ENCODE results near the gene POLR1E. TPM values are rescaled to one million over a fixed set of nuclear protein-coding genes. Genes with fewer than 3 reads are reported as not detected.

POLR1E gene
- polyA plus RNA-seq, 1 experiment = 21.6 TPM

DNA sequence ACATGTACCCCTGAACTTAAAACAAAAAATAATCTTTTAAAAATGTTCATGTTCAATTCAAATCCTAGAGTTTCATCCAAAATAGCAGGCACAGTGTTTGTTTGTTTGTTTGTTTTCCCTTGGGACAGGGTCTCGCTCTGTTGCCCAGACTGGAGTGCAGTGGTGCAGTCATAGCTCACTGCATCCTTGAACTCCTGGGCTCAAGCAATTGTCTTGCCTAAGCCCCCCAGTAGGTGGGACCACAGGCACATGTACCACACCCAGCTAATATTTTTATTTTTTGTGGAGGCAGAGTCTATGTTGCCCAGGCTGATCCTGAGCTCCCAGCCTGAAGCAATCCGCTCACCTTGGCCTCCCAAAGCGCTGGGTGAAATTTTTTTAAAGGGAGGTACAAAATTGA is 5.0 kb upstream of the POLR1E start:
- Histone ChIP-seq H3K36me3 (ENCODE audit: control insufficient read depth, insufficient read depth, low read length) (no peaks in the 10 kb centered on the region), H3K4me3 (ENCODE audit: low read depth, low read length) (no peak overlapping the region), H3K27me3 (ENCODE audit: control insufficient read depth, insufficient read depth, low read length) (no peaks in the 10 kb centered on the region)
- DNase-seq (ENCODE audit: low read depth) = no peak
- CTCF ChIA-PET = interaction anchor here (0.8 to 1.5 kb wide), 3 partner anchors 13 to 422 kb away, joined by 3 to 4 read pairs (median 4); no protein-coding TSS in a partner anchor
- POLR2A ChIA-PET = no interaction called here
- TF ChIP-seq CTCF (IDR thresholded peaks at IDR 0.05; ENCODE audit: insufficient read depth, low read depth, low read length) = no peak

DNA sequence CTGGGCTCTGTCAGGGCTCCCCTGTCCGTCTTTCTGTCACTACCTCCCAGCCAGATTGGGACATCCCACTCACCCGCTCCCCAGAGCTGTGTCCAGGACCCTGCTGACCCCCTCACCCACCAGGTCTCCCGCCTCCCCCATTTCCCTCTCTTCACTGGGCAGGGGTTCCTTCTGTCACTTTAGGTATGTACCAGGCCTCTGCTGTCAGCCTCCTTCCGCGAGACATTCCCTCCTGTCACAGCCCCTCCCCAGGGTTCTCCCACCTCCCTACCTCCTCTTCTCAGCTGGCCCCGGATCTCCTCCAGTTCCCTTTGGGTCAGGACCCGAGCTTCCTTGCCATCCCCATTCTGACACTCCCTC is 488 bp downstream of the POLR1E start:
- POLR2A ChIA-PET = interaction anchor here (1.9 kb wide), 1 partner anchor 89 kb away, joined by 5 read pairs; the partner anchor contains the start of gene FBXO10
- Histone ChIP-seq H3K4me3 (ENCODE audit: low read depth, low read length) (peak overlapping the region; percentile 62), H3K27me3 (ENCODE audit: control insufficient read depth, insufficient read depth, low read length) (no peaks in the 10 kb centered on the region), H3K36me3 (ENCODE audit: control insufficient read depth, insufficient read depth, low read length) (peaks cover 1% of the 10 kb centered on the region; the same call in 1 of the 2 replicates)
- CTCF ChIA-PET = interaction anchor here (0.8 to 1.7 kb wide), 4 partner anchors 12 to 108 kb away, joined by 3 to 6 read pairs (median 3); partner anchors contain the start of gene FBXO10
- TF ChIP-seq CTCF (IDR thresholded peaks at IDR 0.05; ENCODE audit: insufficient read depth, low read depth, low read length) = no peak
- DNase-seq (ENCODE audit: low read depth) = no peak

DNA sequence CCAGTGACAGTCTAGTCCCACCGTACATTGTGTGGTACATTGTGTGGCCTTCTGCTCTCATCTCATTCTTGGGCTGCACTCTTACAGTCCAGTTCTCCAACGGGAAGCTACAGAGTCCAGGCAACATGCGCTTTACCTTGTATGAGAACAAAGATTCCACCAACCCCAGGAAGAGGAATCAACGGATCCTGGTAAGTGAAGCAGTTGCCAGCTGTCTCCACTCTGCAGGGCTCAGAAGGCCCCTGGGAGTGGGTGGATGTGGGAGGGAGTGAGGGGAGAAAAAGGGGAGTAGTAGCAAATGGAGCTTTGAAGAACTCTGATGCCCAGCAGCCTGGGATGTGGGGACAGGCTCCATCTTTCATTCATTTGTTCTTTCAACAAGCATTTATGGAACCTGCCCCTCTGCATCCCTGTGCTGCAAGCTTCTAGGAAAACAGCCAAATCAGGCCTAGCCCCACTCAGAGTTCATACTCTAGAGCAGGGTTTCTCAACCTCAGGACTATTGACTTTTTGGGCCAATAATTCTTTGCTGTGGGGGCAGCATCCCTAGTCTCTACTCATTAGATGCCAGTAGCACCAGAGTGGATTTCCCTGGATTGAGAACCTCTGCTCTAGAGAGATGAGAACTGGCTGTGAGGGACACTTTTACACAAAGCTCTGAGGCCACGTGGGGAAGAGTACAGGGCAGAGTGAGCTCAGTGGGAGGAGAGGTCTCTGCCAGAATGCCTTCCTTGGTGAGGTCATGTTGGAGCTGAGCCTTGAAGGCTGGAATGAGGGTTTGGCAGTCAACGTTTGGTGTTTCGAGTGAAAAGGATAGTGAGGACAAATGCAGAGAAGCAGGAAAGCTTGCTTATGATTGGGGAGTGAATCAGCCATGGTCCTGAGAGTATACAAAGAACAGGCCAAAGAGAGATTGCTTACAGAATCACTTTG is 1.1 kb downstream of the POLR1E start:
- H3K4me3 ChIP-seq (ENCODE audit: low read depth, low read length) = peak overlapping the region; percentile 62
- no peak for TF ChIP-seq CTCF (IDR thresholded peaks at IDR 0.05; ENCODE audit: insufficient read depth, low read depth, low read length)
- no peaks in the 10 kb centered on the region for H3K27me3 ChIP-seq (ENCODE audit: control insufficient read depth, insufficient read depth, low read length)
- H3K36me3 ChIP-seq (ENCODE audit: control insufficient read depth, insufficient read depth, low read length) = peaks cover 1% of the 10 kb centered on the region
- DNase-seq (ENCODE audit: low read depth) = peak; percentile 88
- ChIA-PET CTCF (interaction anchor here (1.0 to 1.7 kb wide), 4 partner anchors 11 to 90 kb away, joined by 3 to 6 read pairs (median 3); partner anchors contain the start of gene FBXO10), POLR2A (interaction anchor here (0.6 to 1.9 kb wide), 3 partner anchors 69 to 580 kb away, joined by 3 to 7 read pairs (median 5); partner anchors contain the start of gene FBXO10)

DNA sequence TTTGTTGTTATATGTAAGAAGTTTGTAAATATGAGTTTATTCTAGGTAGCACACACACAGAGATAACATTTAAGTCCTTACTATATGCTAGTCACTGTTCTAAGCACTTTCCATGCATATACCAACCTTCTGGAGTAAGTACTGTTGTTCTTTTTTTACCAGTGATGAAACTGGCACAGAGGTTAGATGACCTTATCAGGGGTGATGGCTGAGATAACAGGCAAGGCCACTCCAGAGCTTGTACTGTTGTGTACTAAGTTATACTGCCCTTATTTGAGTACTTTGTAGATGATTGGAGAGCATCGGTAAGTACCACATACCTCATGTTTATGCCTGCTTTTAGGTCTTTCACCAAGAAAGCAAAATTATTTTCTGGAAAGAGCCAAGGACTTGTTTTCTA is 6.2 kb downstream of the POLR1E start:
- peaks cover 15% of the 10 kb centered on the region for H3K36me3 ChIP-seq (ENCODE audit: control insufficient read depth, insufficient read depth, low read length)
- no peak for DNase-seq (ENCODE audit: low read depth)
- POLR2A ChIA-PET = no interaction called here
- CTCF ChIA-PET = no interaction called here
- no peak for TF ChIP-seq CTCF (IDR thresholded peaks at IDR 0.05; ENCODE audit: insufficient read depth, low read depth, low read length)
- no peak overlapping the region for H3K4me3 ChIP-seq (ENCODE audit: low read depth, low read length)
- H3K27me3 ChIP-seq (ENCODE audit: control insufficient read depth, insufficient read depth, low read length) = no peaks in the 10 kb centered on the region

DNA sequence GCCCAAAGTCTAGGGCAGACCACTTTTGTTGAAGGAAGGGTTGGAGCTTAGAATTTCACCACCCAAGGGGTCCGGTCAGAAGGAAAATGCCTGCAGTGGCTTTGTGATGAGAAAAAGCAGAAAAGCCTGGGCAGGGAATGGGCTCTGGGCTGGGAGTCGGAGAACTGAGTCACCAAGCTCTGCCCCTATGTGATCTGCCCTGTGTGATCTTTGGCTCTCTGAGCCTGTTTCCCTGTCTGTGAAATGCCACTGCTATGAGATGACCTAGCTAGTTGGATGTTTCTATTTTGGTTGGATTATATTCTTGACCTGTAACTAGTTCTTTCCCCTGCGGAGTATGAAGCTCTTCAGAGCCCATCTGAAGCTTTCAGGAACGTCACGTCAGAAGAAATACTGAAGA is 9.8 kb downstream of the POLR1E start:
- no peak for DNase-seq (ENCODE audit: low read depth)
- Histone ChIP-seq H3K4me3 (ENCODE audit: low read depth, low read length) (no peak overlapping the region), H3K27me3 (ENCODE audit: control insufficient read depth, insufficient read depth, low read length) (no peaks in the 10 kb centered on the region), H3K36me3 (ENCODE audit: control insufficient read depth, insufficient read depth, low read length) (peaks cover 18% of the 10 kb centered on the region)
- no peak for TF ChIP-seq CTCF (IDR thresholded peaks at IDR 0.05; ENCODE audit: insufficient read depth, low read depth, low read length)
- ChIA-PET CTCF (no interaction called here), POLR2A (interaction anchor here (0.6 kb wide), 1 partner anchor 306 kb away, joined by 3 read pairs; no protein-coding TSS in a partner anchor)
